GM21526 (cell line): ENCODE measurements around the gene ZNF236.
"Not testable (repeated sequence)": the region's sequence is repeated elsewhere in the genome, so short reads cannot be mapped to it uniquely, and the experiment has no call there.

Experiments
- ATAC-seq: cut with Tn5 transposase; IDR thresholded peaks from one replicate; pipeline ENCODE4 v1.9.1; 2021; ENCODE audit warnings: moderate library complexity; ENCODE audit not compliant: unreplicated experiment, low FRiP score

ZNF236 gene

GRCh38 chr18:76822506-76823160, at the start of gene ZNF236:
Gene ZNF236 (plus strand): TSS chr18:76822557. CDS start chr18:76822608, 51 bp downstream.
- ATAC-seq = peak; percentile 33

- no peak for ATAC-seq
Measured at GRCh38 chr18:76772665-76773064, 49.7 kb upstream of the ZNF236 start.

- ATAC-seq = not testable (repeated sequence)
Measured at GRCh38 chr18:76777036-76777435, 45.3 kb upstream of the ZNF236 start.

- ATAC-seq = no peak
Measured at GRCh38 chr18:76783786-76784484, 38.4 kb upstream of the ZNF236 start.

- ATAC-seq = no peak
Measured at GRCh38 chr18:76785872-76786271, 36.5 kb upstream of the ZNF236 start.

- ATAC-seq = no peak
Measured at GRCh38 chr18:76788571-76789317, 33.6 kb upstream of the ZNF236 start.

- no peak for ATAC-seq
Measured at GRCh38 chr18:76791106-76791505, 31.3 kb upstream of the ZNF236 start.

GRCh38 chr18:76791642-76792041, 30.7 kb upstream of the ZNF236 start:
- no peak for ATAC-seq

- no peak for ATAC-seq
Measured at GRCh38 chr18:76794326-76794725, 28.0 kb upstream of the ZNF236 start.

GRCh38 chr18:76801567-76802505, 20.5 kb upstream of the ZNF236 start:
- ATAC-seq = peak; percentile 94

GRCh38 chr18:76803413-76803812, 18.9 kb upstream of the ZNF236 start:
- ATAC-seq = no peak

GRCh38 chr18:76803814-76804213, 18.5 kb upstream of the ZNF236 start:
- ATAC-seq = peak; percentile 69

- ATAC-seq = no peak
Measured at GRCh38 chr18:76805221-76805620, 17.1 kb upstream of the ZNF236 start.

- ATAC-seq = no peak
Measured at GRCh38 chr18:76806301-76806700, 16.1 kb upstream of the ZNF236 start.

- ATAC-seq = no peak
Measured at GRCh38 chr18:76808561-76808960, 13.8 kb upstream of the ZNF236 start.

- peak; percentile 44 for ATAC-seq
Measured at GRCh38 chr18:76811530-76811929, 10.8 kb upstream of the ZNF236 start.

GRCh38 chr18:76814256-76814655, 8.1 kb upstream of the ZNF236 start:
- no peak for ATAC-seq

GRCh38 chr18:76816127-76816526, 6.2 kb upstream of the ZNF236 start:
- ATAC-seq = no peak

GRCh38 chr18:76817888-76818611, 4.3 kb upstream of the ZNF236 start:
- ATAC-seq = no peak
